ENCODE data around the gene IRF4.

DNA sequence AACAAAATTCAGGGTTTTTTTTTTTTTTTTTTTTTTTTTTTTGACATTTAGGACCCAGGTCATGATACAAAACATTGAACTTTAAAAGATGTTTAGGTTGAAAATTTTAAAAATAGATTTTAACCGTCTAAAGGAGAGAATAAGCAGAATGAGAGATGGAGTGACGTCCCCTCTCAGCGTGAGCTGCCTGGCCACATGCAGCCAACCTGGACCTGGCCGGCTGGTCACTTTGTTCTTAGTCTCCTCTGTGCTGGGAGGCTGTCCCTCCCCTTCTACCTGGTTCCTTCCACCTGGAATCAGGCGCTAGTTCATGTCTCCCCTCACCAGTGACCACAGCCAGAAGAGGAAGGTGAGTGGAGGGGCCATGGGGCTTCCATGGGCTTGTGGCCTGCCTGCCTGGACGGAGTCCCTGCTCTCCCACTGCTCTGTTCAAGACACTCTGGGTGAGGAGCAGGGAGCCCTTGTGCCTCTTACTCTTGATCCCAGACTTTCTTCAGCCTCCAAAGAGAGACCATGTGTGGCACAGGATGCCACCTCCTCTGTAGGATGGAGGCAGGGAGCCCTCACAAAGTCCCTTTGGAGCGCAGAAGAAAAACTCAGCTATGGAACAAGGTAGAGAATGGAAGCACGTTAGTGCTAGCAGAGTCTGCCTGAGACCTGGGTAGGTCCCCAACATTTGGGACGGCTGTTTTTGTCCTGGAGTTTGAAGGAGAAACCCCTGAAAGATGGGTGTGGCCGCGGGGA is 31.7 kb downstream of the IRF4 start:
- TF ChIP-seq EGR1 (IDR thresholded peaks at IDR 0.05) = no peak
- TF ChIP-seq EP300 (IDR thresholded peaks at IDR 0.05; ENCODE audit: borderline replicate concordance) = no peak
- TF ChIP-seq YY1 (IDR thresholded peaks at IDR 0.05; ENCODE audit: low read depth) = no peak
- TF ChIP-seq NFIC (IDR thresholded peaks at IDR 0.05) = no peak
- no peak for TF ChIP-seq REST (IDR thresholded peaks at IDR 0.05; ENCODE audit: low read depth)
- no peak for TF ChIP-seq TAF1 (IDR thresholded peaks at IDR 0.05; ENCODE audit: low read depth)
- TF ChIP-seq CREB1 (IDR thresholded peaks at IDR 0.05; ENCODE audit: low read depth) = no peak
- no peak for TF ChIP-seq FOXM1 (IDR thresholded peaks at IDR 0.05; ENCODE audit: borderline replicate concordance, low read depth)
- no peak for TF ChIP-seq MAX (IDR thresholded peaks at IDR 0.05)
- TF ChIP-seq CEBPB (IDR thresholded peaks at IDR 0.05) = no peak
- TF ChIP-seq TCF12 (IDR thresholded peaks at IDR 0.05; ENCODE audit: low read depth) = no peak
- no peak for TF ChIP-seq TEAD4 (IDR thresholded peaks at IDR 0.05)
- no peak for TF ChIP-seq RAD21 (IDR thresholded peaks at IDR 0.05; ENCODE audit: low read depth)
- no peak for TF ChIP-seq USF1 (IDR thresholded peaks at IDR 0.05)
